Gastroesophageal sphincter (tissue), 4 donors: ENCODE data around the gene KHNYN. TPM values are rescaled to one million over a fixed set of nuclear protein-coding genes. Genes with fewer than 3 reads are reported as not detected.

Source experiments
- ATAC-seq: fragments of 150-250 bp; one replicate; pipeline ENCODE4 v1.9.1; 2016; ENCODE audit warnings: mild to moderate bottlenecking, moderate library complexity
- H3K27ac ChIP-seq, 4 donors: fragments of 200-600 bp; sonication (generic) in 3 of 4; 1 replicate in 3 of 4; 2 replicates in 1 of 4; pipeline ENCODE4 v1.5.1; 2016 to 2019
- H3K27me3 ChIP-seq: fragments of 200-600 bp; sonication (generic); one replicate; pipeline ENCODE4 v1.5.1; 2019
- H3K36me3 ChIP-seq, 2 donors: fragments of 200-600 bp; sonication (generic); one replicate each; pipeline ENCODE4 v1.5.1; 2019; ENCODE audit warnings: control low read depth in 1 of 2
- H3K4me1 ChIP-seq, 3 donors: fragments of 200-600 bp; sonication (generic); 1 replicate in 2 of 3; 2 replicates in 1 of 3; pipeline ENCODE4 v1.5.1; 2016 to 2019; ENCODE audit warnings: control low read depth in 2 of 3
- H3K4me3 ChIP-seq, 2 donors: fragments of 200-600 bp; sonication (generic); one replicate each; pipeline ENCODE4 v1.5.1; 2019; ENCODE audit warnings: mild to moderate bottlenecking in 1 of 2, moderate library complexity in 1 of 2
- H3K9me3 ChIP-seq, 3 donors: fragments of 200-600 bp; sonication (generic); one replicate each; pipeline ENCODE4 v1.5.1; 2017 to 2019; ENCODE audit warnings: control low read depth in 2 of 3
- EP300 ChIP-seq: sonication (generic); formaldehyde crosslinking; IDR thresholded peaks from one replicate; pipeline ENCODE4 v1.6.1; 2017; ENCODE audit warnings: antibody characterized with exemption, mild to moderate bottlenecking
- POLR2A ChIP-seq, 2 donors: fragments of 450-650 bp; IDR thresholded peaks; one replicate each; pipeline ENCODE4 v1.6.1; 2017; ENCODE audit warnings: antibody characterized with exemption in 2 of 2, mild to moderate bottlenecking in 2 of 2, moderate library complexity in 1 of 2
- POLR2AphosphoS5 ChIP-seq: sonication (generic); formaldehyde crosslinking; IDR thresholded peaks from one replicate; pipeline ENCODE4 v1.6.1; 2017; ENCODE audit warnings: antibody characterized with exemption
- WGBS, 2 donors: methylation state at CpG; one replicate each; pipeline ENCODE4 v1.1.5; 2018; ENCODE audit warnings: low coverage in 1 of 2; 5-methylcytosine and 5-hydroxymethylcytosine counted together
- total RNA-seq, 4 donors: library from RNA; depleted of rRNA; stranded (reverse); fragments of >200 nt; gene quantifications; one replicate each; pipeline ENCODE4 v1.1.0, GENCODE V29; 2016
- TF ChIP-seq, protein P1 (sequence below), 4 experiments: fragments of 200-600 bp in 2 of 4; fragments of 450-650 bp in 2 of 4; sonication (generic) in 1 of 4; IDR thresholded peaks; one replicate each; pipeline ENCODE4 v1.5.1; 2017 to 2019; ENCODE audit warnings: antibody characterized with exemption in 4 of 4, mild to moderate bottlenecking in 2 of 4, moderate library complexity in 2 of 4

Gene KHNYN
- total RNA-seq, 4 donors from 2014 or later: 50.7 to 68.0 (median 61.3) TPM

GRCh38 chr14:24397639-24398292 is 32.0 kb upstream of the KHNYN start:
- Histone ChIP-seq H3K27me3 (no peaks in the 10 kb centered on the region), H3K9me3 (no peaks in the 10 kb centered on the region), H3K4me1 (peaks cover 0 to 53% (median 27%) of the 10 kb centered on the region in 3 donors), H3K36me3 (no peaks in the 10 kb centered on the region), H3K4me3 (peak overlapping the region in 1 of 2 donors; percentile 85), H3K27ac (peak overlapping the region in 3 of 4 donors; percentile 77 to 82 (median 79))
- ATAC-seq: no peak
- TF ChIP-seq, protein P1, sequence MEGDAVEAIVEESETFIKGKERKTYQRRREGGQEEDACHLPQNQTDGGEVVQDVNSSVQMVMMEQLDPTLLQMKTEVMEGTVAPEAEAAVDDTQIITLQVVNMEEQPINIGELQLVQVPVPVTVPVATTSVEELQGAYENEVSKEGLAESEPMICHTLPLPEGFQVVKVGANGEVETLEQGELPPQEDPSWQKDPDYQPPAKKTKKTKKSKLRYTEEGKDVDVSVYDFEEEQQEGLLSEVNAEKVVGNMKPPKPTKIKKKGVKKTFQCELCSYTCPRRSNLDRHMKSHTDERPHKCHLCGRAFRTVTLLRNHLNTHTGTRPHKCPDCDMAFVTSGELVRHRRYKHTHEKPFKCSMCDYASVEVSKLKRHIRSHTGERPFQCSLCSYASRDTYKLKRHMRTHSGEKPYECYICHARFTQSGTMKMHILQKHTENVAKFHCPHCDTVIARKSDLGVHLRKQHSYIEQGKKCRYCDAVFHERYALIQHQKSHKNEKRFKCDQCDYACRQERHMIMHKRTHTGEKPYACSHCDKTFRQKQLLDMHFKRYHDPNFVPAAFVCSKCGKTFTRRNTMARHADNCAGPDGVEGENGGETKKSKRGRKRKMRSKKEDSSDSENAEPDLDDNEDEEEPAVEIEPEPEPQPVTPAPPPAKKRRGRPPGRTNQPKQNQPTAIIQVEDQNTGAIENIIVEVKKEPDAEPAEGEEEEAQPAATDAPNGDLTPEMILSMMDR (IDR thresholded peaks at IDR 0.05): no peak
- TF ChIP-seq EP300: no peak
- 31% methylated on average over 5 of the region's 6 CpGs; no CpG with 5 or more reads in 1 of the 2 donors for WGBS, 2 donors

GRCh38 chr14:24398293-24398652 is 31.5 kb upstream of the KHNYN start:
- TF ChIP-seq POLR2AphosphoS5 (no peak), POLR2A (IDR thresholded peaks at IDR 0.05) (no peak), EP300 (no peak)
- TF ChIP-seq, protein P1 (IDR thresholded peaks at IDR 0.05): no peak
- ATAC-seq: peak; percentile 22
- Histone ChIP-seq H3K27me3 (no peaks in the 10 kb centered on the region), H3K27ac (peak overlapping the region; percentile 7 to 82 (median 78)), H3K36me3 (no peaks in the 10 kb centered on the region), H3K4me1 (peaks cover 0 to 58% (median 29%) of the 10 kb centered on the region in 3 donors), H3K9me3 (no peaks in the 10 kb centered on the region), H3K4me3 (peak overlapping the region; percentile 80 to 85)
- WGBS, 2 donors: 0% methylated on average over 3 of the region's 7 CpGs; no CpG with 5 or more reads in 1 of the 2 donors

GRCh38 chr14:24398653-24399446 is 30.9 kb upstream of the KHNYN start, which contains the start of gene NYNRIN:
TSS of gene NYNRIN (plus strand) at chr14:24399003. CDS start at chr14:24399247, 244 bp downstream.
- H3K4me3 ChIP-seq: peak within 1 kb of the TSS; percentile 80 to 85
- WGBS, 2 donors: no CpG with 5 or more reads among the region's 57 CpGs
- H3K27me3 ChIP-seq: no peaks in the 10 kb centered on the region
- H3K36me3 ChIP-seq: no peaks in the 10 kb centered on the region
- no peaks in the 10 kb centered on the region for H3K9me3 ChIP-seq
- H3K4me1 ChIP-seq: peaks cover 0 to 64% (median 29%) of the 10 kb centered on the region in 3 donors
- ATAC-seq: peak; percentile 85
- TF ChIP-seq, protein P1 (IDR thresholded peaks at IDR 0.05): peak in 1 of 4 experiments; percentile 27
- TF ChIP-seq POLR2AphosphoS5 (no peak), EP300 (no peak), POLR2A (IDR thresholded peaks at IDR 0.05) (peak in 1 of 2 donors; percentile 16)
- H3K27ac ChIP-seq: peak within 1 kb of the TSS; percentile 7 to 82 (median 78)

- peaks cover 0 to 69% (median 29%) of the 10 kb centered on the region in 3 donors for H3K4me1 ChIP-seq
- H3K4me3 ChIP-seq: peak overlapping the region; percentile 80 to 85
- 4 to 17% methylated on average over 5 to 7 of the region's 8 CpGs for WGBS, 2 donors
- no peak for TF ChIP-seq EP300
- TF ChIP-seq POLR2A (IDR thresholded peaks at IDR 0.05): no peak
- TF ChIP-seq, protein P1 (IDR thresholded peaks at IDR 0.05): no peak
- no peak for TF ChIP-seq POLR2AphosphoS5
- H3K27ac ChIP-seq: peak overlapping the region in 3 of 4 donors; percentile 77 to 82 (median 79)
- H3K27me3 ChIP-seq: no peaks in the 10 kb centered on the region
- H3K9me3 ChIP-seq: no peaks in the 10 kb centered on the region
- H3K36me3 ChIP-seq: no peaks in the 10 kb centered on the region
- ATAC-seq: no peak
These were observed 30.3 kb upstream of the KHNYN start for GRCh38 chr14:24399447-24399822.
